ENCODE results near the gene IL9.
"Not testable (repeated sequence)": the region's sequence is repeated elsewhere in the genome, so short reads cannot be mapped to it uniquely, and the experiment has no call there.

Gene IL9

DNA sequence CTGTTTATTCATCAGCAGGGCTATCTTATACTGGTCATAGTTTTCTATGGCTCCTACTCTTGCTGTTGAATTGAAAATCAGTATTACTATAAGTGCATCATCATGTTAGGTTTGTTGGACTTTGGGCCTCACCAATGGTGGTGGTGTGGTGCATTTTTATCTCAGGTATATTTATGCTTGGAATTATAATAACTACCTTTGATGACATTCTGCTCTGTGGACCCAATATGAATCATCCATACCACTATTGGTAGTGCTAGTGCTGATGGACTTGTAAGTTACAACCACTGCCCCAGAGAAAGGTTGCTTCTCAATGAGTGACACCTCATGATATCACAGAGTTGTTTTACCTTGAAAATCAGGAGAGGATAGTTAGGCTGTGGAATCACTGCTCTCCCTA is 28.0 kb downstream of the IL9 start:
- no peak for DNase-seq

DNA sequence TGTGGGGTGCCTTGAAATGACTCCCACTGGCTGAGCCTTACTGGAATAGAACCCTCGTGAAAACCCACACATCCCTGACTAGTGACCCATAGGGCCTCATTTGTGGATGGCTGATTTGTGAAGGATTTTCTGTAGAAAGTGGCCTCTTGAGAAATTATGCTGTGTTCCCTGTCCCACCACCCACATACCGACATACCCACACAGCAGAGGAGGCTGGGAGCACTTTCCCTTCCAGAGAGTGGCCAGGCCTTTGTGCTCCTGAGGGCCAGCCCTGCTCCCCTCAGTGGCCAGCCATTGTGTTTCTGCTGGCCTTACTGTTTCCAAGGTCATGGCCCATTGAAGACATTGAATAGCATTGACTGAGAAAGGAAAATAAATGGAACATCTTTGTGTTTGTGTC is 29.6 kb downstream of the IL9 start:
- DNase-seq, result no peak

DNA sequence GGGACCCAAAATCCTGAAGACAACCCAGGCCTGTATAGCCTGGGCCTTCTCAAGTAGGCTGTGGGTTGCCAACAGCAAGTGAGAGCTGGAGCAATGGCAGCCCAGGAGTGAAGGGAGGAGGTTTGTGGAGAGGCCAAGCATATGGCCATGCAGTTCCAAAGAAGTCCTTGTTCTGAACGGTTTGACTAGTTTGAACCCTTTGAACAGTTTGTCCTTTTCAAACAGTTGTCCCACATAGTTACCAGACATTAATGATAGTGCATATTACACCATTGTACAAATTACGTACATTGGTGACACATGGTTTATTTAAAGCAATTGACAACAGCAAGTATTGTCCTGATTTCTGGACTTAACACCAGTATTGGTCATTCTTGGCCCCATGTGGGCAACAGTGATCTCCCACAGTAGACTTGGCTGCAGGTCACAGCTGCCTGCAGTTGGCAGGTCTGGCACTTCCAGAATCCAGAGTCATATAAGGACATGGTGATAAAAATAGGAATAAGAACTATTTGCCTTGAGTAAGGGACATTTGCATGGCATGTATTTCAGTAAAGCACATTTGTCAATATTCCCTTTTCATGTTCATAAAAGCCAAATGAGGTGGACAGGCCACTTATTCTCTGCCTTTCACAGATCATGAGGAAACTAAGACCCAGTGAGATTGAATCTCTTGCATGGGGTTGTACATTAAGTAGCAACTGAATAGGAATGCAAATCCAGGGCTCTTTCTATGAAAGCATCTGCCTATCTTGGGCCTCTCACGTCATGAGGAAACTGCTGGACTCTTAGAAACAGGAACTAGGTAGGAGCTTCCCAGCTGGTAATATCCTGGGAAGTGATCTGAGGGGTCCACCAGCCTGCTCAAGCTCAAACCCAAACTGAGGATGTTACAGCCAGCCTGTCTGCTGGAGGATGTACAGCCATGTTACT is 30.9 kb downstream of the IL9 start:
- no peak for DNase-seq

DNA sequence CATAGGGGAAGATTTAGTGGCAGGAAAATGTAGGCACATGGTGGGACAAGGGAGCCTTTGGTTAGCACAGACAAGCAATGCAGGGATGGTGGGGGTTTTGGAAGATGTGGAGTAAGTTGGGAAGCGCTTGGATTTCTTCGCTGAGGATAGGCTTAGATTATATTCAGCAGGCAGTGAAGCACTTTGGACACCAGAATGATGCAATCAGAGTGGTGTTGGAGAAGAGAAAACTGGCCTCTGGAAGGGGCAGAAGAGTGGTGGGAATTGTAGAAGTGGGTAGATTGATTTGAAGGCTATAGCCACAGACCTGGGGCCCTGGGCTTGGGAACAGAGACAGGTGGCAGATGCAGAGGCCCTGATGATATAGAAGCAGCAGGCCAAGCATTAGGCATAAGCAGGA is 32.9 kb downstream of the IL9 start:
- no peak for DNase-seq

DNA sequence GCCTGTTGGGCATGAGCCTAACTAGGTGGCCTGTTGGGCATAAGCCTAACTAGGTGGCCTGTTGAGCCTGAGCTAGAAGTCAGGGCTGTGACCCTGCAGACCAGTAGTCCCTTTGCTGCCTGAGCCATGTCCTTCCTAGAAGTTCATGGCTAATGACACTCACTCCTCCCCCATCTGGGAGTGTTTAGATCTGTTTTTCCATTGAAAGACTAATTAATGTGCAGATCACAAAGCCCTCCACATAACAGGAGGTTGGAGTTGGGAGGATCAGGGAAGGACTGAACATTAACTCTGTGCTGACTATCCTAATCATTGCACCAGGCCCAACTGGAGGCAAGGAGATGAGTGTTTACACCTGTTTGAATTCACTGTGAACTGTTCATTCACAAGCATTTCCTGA is 33.6 kb downstream of the IL9 start:
- no peak for DNase-seq

DNA sequence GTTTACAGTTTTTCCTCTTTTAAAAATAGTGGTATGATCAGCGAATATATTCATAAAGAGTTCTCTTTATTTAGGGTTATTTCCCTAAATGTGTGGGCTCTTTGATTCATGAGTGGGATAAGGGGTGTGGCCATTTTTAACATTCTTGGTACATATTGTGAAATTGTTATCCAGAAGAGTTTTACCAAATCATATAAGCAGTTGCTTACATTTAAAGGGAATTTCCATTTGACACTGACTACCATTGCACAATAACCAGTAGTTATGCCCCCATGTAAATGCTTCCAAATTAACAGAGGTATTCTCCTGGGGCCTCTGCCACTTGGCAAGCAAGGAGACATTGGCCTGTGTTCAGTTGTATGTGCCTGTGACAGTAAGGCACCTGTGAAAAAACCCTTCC is 34.0 kb downstream of the IL9 start:
- DNase-seq, result no peak

DNA sequence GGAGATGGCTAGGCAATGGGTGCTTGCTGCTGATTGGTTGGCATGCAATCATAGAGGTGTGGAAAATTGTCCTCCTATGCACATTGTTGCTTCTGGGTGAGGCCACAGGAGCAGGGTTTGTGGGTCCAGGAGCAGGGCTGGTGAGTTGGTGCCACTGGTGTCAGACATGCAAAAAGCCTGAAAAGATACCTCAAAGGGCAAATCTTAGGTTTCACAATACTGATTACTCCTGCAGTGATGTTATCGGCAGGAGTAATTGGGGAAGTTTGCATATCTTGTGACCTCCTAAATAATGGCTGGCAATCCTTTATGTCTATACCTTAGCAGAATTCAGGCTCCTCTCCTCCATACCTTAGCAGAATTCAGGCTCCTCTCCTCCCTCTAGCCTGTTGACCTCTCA is 36.0 kb downstream of the IL9 start:
- no peak for DNase-seq

DNA sequence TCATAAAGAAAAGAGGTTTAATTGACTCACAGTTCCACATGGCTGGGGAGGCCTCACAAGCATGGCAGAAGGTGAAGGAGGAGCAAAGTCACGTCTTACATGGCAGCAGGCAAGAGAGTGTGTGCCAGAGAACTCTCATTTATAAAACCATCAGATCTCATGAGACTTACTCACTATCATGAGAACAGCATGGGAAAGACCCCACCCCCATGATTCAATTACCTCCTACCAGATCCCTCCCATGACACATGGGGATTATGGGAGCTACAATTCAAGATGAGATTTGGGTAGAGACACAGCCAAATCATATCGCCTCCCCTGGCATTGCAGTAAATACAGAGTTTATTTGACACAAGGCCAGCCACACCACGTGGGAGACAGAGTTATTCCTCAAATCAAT is 36.5 kb downstream of the IL9 start:
- not testable (repeated sequence) for DNase-seq

DNA sequence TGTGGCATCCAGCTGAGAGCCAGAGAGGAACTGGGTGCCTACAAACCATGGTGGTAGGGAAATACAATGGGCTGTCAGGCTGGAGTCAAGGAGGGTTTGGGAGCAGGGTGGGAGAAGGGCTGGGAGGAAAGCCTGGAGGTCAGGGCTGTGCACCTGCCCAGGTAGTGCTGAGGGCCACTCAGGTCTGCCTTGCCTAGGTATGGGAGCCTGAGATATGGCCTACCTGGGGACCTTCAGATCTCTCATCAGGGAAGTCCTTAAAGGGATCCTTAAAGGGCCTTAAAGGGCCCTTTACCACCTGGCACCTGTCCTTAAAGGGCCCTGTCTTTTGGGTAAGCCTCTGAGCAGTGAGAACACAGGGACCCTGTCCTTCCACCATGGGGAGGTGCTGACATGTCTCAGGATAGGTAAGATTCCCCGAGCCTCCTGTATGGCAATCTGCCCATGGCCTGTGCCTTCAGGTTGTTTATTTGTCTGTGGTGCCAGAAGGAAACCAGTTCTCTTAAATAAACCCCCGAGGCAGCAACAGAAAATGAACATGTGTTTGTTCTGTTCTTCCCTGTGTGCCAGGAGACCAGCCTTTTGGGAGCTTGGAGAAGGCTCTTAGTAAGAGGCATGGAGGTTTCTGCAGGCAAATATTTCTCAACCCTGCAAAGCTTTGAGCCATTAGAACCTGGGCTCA is 37.9 kb downstream of the IL9 start:
- DNase-seq, result no peak

DNA sequence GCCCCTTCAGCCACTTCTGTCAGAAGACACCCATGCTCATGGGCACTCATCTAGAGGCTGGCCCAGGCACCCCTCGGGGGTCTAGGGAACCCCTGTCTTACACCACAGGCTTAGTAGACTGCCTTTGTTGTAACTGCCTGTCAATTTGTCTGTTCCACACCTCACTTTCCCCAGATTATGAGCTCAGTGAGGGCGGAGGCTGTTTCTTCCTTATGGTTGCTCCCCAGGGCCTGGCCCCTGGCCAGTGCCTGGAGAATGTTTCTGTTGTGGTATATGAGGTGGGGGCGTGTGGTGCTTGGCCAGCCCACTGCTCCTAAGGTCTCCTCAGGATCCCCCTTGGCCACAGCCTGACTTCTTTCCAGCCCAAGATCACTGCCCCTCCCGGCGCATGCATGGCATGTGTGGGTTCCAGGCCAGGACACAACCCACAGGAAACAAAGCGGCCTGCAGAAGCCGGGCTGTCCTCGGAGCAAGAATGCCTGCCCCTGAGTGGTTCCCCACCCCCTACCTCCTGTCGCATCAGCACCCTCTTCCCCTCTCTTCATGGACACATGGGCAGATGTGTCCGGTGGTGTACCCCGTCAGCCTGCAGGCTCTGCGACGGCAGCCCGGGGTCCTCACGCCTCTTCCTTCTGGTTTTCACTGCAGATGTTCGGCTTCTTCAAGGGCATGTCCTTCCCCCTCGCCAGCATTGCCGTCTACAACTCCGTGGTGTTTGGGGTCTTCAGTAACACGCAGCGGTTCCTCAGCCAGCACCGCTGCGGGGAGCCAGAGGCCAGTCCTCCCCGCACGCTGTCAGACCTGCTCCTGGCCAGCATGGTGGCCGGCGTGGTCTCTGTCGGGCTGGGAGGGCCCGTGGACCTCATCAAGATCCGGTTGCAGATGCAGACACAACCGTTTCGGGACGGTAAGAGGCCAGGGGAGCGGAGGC is 43.5 kb downstream of the IL9 start:
- DNase-seq, result no peak

DNA sequence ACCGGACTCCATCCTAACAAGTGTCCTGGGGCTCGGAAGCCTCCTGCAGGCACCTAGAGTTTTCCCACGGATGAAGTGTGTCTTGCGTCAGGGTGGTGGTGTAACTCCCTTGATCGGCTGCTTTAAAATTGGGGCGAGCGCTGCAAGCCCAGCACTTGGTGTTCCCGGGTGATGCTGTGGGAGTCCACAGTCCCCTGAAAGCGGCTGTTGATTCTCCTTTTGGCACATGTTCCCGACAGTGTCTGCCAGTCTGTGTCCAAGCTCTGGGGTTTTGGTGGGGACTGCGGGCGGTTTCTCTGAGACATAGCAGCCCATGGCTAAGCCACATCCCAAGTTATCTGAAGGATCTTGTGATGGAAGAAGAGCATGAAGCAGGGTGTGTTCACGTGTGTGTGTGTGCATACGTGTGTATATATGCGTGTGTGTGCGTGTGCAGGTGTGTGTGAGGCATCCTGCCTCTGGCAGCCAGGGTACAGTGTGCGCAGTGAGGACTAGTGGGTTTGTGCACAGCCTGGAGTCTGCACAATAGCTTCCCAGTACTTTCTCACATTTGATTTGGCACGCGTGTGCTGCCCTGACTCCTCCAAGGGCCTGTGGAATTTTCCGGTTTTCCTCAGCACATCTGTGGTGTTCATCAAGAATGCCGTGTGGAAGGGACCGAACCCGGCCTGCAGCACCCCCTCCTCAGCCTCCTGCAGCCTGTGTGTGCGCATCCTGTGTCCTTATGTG is 44.3 kb downstream of the IL9 start:
- no peak for DNase-seq

DNA sequence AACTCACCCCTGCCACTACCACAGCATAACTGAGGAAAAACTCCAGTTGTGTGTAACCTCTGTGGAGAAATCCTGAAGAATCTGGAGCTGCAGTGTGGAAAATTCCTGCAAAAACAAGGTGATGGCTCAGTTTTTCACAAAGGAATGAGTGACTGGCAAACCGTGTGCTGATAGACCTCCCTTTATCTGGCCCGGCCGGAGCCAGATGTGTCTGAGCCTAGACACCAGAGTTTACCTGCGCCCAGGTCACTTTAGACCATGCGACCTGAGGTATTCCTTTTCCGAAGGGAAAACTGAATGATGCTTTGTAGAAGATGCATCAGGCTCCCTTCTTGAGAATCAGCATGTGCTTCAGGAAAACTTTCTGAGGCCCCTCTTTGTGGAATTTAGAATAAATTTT is 45.0 kb downstream of the IL9 start:
- DNase-seq, result no peak

DNA sequence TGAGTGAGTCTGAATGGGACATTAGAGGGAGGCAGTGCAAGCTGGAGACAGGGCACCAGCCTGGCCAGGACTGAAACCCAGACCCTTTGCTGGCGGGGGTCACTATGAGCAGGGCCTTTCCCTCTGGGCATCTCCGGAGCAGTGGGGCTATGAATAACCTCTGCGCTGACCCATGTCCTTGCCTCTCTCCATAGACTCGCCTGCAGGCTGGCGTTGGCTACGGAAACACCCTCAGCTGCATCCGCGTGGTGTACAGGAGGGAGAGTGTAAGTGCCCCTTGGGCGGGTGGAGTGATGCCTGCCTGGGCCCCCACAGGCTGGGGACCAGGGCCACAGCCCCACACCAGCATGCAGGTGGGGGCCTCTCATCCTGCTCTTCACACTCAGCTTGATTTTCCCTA is 45.4 kb downstream of the IL9 start:
- no peak for DNase-seq

DNA sequence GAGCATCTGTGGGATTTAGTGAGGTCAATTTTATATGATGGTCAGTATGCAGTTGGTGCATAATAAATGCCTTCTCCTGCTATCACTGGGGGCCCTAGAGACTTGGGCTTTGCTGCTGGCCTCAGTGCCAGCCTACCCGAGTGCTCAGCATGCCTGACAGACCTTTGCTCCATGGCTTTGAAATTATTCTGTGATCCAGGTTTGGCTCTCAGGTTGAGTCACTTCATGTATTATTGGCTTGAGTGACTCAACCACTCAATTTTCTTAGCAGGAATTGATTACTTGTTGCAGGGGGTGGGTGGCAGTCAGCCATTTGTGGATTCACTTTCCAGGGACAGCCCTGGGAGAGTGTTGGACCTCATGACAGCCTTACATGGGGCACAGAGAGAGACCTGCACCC is 47.7 kb downstream of the IL9 start:
- no peak for DNase-seq

DNA sequence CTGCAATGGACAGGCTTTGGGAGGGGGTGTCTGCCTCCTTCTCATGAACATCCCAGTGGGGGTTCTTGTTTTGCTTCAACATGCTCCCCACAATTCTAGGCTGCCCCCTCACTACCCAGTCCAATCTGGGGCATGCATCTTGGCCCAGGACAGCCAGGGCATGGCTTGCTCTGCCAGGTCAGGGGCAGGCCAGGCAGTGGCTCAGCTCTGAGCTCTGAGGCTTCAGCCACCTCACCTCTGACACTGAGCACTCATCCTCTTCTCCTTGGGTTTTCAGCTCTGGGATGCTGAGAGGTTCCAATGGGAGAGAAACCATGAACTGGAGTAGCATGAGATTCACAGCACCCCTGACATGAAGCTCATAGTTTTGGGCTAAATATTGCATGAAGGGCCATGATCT is 49.3 kb downstream of the IL9 start:
- DNase-seq, result no peak

DNA sequence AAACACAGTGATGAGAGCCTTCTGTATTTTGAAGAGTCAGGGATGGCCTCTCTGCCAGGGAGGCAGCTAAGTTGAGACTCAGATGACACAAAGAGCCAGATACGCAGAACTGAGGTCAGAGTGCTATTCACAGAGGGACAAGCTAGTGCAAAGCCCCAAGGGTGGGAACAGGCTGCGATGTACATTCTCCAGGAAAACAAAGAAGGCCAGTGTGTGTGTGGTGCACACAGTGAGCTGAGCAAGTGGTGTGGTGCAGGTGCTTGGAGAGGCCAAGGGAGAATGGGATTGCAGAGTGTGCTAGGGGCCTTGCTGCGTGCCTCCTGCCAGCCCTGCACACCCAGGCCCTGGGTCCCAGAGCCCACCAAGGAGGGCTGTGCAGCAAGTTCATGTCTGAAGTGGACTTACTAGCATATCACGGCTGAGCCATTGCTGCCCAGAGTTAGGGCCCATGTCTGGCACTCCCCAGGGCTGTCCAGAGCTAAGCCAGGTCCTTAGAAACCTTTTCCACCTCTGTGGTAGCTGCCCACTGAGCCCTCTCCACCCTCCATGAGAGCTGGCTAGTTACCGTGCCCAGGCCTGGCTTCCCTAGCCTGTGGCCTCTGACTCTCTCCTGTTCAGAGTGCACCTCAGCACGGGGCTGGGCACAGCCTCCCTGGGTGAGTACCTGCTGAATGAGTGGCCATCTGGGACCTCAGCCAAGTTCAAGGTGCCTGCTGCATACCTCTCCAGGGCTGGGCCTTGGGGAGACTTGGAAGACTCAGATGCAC is 51.9 kb downstream of the IL9 start:
- DNase-seq, result no peak

DNA sequence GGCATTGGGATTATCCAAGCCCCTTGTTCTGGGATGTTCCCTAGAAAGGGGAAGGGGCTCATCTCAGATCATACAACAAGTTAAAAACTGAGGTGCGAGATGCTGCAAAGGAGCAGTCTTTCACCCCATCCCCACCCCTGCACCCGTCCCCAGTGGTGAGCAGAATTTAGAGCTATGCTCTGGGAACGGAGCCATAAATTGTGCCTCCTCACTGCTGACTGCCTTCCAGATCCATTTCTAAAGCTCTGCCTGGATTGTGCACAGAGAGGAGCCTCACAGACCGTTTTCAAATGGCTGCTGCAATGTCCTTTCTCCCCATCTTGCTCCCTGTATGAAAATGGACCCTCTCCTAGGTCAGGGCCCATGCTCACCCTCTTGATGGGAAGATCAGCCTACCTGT is 52.9 kb downstream of the IL9 start:
- no peak for DNase-seq
